SHP77 (cell line): ENCODE measurements around the gene ATP13A2.

Experiments used
- DNase-seq, 2 experiments: peaks; one replicate each; lab custom pipeline; 2025; lab: John Stamatoyannopoulos, UW

ATP13A2 gene

GRCh38 chr1:17001760-17002523 is 9.8 kb downstream of the ATP13A2 start:
- no peak for DNase-seq

- no peak for DNase-seq
Measured at GRCh38 chr1:16999863-17000262, 11.9 kb downstream of the ATP13A2 start.

- no peak for DNase-seq
Measured at GRCh38 chr1:16998589-16998988, 13.1 kb downstream of the ATP13A2 start.

GRCh38 chr1:16996845-16997244 is 14.9 kb downstream of the ATP13A2 start:
- DNase-seq = no peak

DNA sequence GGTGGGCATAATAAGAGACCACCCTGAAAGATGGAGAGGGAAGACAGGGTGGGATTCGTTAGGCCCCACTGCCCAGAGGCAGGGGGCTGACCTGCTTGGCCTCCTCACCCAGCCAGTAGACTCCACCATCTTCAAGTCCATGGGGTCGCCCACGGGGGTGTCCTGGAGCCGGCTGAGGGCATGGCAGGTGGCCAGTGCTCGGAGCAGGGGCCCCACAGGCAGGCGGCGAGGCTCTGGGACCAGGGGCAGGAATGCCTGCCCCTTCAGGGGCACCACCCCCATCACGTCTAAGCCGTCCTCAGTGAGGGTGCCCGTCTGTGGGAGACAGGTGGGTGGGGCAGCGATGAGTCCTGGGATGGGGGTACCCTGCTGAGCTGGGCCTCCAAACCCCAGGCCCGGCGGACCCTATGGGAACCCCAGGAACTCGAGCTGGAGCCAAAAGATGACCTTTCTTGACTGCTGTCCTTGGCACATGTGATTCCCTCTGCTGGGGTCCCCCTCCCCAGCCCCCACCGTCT is 18.1 kb downstream of the ATP13A2 start:
- DNase-seq = no peak

GRCh38 chr1:16992675-16993074 is 19.1 kb downstream of the ATP13A2 start:
- no peak for DNase-seq

- no peak for DNase-seq
Measured at GRCh38 chr1:16992102-16992501, 19.6 kb downstream of the ATP13A2 start.

GRCh38 chr1:16991571-16991970 is 20.2 kb downstream of the ATP13A2 start:
- no peak for DNase-seq

DNA sequence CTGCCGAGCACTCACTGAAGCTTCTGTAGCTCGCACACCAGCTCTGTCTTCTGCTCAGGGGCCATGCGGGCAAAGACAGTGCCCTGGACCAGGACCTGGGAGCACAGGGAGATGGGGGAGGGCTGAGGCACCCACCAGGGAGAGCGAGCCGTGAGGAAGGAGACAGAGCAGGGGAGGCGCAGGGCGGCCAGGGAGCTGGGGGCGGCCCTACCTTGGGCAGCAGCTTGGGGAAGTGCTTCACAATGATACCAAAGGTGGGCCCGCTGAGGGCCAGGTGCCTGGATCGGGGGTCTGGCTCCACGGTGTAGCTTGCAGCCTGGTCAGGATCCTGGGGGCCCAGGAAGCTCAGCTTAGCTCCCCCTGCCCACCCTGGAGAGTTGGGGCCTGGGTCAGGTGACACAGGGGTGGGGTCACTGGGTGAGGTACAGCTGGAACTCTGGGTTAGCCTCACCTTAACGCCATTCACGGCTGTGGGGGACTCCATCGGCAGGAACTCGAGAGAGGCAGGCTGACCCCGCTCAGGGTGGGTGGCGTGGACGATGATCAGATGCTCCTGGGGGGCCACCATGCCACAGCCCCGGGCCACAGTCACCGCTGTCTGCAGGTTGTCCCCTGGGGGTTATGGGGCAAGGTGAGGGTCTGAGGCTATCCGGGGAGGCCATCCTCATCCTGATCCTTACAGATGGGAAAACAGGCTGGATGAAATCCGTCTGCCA is 21.9 kb downstream of the ATP13A2 start:
- DNase-seq = no peak

DNA sequence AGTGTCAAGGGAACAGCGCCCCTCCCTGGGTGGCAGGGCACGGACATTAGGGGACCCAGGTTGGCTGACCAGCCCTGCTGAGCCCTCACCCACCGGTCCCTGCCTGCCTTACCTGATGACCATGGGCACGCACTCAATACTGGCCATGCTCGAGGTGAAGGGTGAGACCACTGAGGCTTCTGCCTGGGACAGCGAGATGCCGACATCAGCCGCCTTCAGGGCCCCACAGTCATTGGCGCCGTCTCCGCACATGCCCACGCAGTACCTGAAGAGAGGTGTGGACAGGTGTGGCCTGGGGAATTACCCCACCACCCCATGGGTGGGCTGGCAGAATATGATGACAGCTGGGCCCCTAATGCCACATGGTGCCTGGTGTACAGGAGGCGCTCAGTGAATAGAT is 23.5 kb downstream of the ATP13A2 start:
- DNase-seq = no peak

GRCh38 chr1:16986962-16987361 is 24.8 kb downstream of the ATP13A2 start:
- no peak for DNase-seq

DNA sequence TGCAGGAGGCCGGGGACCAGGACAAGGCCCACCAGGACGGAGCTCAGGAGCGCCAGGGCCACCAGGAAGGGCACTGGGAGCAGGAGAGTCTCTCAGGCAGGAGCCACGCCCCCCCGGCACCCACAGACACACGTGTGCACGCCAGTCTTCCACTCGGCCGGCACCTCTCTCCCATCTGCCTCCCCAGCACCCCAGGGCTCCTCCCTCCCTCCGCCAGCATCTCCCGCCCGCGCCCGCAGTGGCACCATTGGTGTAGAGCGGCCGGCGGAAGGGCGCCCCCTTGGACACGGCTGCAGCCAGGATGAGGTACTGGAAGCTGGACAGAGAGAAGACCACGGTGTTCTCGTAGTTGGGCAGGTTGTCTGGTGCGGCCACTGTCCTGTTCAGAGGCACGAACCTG is 25.2 kb downstream of the ATP13A2 start:
- no peak for DNase-seq

- DNase-seq = no peak
Measured at GRCh38 chr1:16986113-16986512, 25.6 kb downstream of the ATP13A2 start.

GRCh38 chr1:16984717-16985116 is 27.0 kb downstream of the ATP13A2 start:
- no peak for DNase-seq

GRCh38 chr1:16983649-16984048 is 28.1 kb downstream of the ATP13A2 start:
- no peak for DNase-seq

GRCh38 chr1:16982902-16983301 is 28.8 kb downstream of the ATP13A2 start:
- no peak for DNase-seq

DNA sequence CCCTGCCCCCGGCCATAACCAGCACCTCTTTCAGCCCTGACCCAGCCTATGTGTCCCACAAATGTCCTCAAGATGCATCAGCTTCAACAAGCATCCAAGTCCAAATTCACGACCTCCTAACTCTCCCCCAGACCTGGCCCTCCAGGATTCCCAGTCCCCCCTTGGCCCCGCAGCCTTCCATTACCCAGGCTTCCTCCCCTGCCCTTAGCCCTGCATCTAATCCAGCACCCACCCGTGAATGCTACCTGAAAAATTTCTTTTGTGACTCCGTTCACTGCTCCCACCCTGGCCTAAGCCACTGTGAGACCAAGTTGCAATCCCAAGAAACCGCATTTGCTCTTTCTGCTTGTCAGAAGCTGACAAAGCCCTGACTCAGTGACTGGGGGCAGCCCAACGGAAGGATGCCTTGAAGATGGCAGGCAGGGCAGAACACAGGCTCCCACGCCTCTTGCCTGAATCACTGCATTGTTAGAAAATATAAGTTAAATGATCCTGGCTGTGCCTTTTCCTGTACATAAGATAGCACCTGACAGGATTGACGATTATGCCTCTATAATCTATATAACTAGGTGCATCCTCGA is 30.4 kb downstream of the ATP13A2 start:
- no peak for DNase-seq

GRCh38 chr1:16980473-16981268 is 31.1 kb downstream of the ATP13A2 start, which contains the start of gene MFAP2:
Gene MFAP2 (minus strand): TSS chr1:16980620. CDS start chr1:16978273, 2,347 bp downstream.
- DNase-seq = no peak

- no peak for DNase-seq
Measured at GRCh38 chr1:16979475-16980327, 32.0 kb downstream of the ATP13A2 start.

DNA sequence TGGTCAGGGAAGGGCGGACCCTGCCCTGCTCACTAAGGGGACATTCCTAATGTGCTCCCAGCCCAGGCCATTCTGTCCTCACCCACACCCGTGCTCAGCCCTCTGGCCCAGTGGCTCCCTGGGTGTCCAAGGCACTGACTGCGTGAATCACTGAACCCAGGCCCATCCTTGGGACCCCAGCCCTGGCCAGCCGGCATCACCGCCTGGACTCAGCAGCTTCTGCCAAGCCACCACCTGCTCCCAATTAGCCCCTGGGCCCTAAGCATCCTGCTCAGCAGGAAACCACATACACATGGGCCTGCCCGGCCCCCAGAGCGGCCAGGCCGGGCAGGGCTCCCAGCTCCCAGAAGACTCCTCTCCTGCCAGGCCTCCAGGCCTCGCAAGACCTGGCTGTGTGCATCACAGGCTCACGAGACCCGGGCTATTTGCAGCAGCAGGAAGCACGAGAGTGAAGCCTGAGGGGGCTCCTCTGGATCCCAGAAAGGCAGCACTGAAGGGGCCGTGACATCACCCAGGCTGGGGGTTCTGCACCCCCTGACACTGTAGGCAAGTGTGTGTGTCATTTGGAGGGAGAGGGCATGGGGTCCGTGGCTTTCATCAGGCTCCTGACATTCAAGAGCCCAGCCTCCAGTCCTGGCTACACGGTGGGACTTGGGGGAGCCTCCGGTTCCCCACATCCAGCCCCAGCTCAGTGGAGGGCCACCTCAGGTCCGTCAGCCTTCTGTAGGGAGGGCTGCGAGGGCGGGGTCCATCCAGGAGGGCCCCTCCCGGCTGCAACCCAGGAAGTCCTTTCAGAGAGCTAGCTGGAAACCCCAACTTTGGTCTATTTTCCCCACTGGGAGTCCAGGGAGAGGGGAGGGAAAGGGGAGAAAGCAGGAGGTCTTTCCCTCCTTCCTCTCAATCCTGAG is 32.9 kb downstream of the ATP13A2 start:
- DNase-seq = no peak
